ENCODE results near the gene HOMER3. TPM values are rescaled to one million over a fixed set of nuclear protein-coding genes. Genes with fewer than 3 reads are reported as not detected.

Gene HOMER3
- total and polyA plus RNA-seq, 2 of the 13 experiments (the other 11 are each of a cell fraction or from before 2014, with no cell fraction given) = 21.3 to 27.3 TPM

DNA sequence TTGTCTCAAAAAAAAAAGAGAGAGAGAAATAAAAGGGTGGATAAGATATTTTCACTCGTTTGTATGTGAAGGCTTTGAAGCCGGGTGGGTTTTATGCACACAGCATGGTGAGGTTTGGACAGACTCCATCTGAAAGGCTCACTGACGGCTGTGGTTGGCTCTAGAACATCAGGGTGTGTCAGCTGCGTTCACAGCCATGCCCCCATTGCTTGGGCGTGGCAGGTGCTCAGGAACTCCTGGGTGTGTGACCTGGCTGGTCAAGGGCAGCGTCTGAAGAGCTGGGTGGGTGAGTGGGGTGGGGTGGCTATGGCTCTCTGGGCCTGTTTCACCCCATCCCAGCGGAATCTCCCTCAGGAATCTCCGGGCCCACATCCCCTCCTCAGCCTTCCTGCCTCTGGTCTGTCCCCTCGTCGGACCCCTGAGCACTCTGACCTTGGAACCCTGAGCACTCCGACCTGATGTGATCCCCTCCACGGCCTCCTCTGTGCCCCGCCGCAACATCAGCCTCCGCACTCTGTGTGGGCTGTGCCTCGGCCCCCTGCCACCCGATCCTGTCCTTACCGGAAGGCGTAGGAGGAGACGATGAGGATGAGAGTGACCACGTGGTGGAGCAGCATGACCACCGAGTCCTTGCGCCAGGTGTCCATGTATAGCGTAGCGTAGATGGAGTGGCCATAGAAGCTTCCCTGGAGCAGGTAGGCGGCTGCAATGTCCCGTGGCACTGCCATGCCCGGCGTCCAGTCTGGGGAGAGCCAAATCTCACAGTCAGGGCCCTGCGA, 57.3 kb downstream of the HOMER3 start:
- in situ Hi-C loops (cut with HindIII; ENCODE audit: extremely low pct_ligation_motif_present, low pct_unique_long_range_greater_than_20kb) = no loop called here
- no peaks in the 10 kb centered on the region for H3K79me2 ChIP-seq (ENCODE audit: insufficient read depth, low read length)
- ChIA-PET POLR2A (no interaction called here), CTCF (ENCODE audit: low intra/inter-chr PET ratio, low total read pairs) (no interaction called here)
- no peaks in the 10 kb centered on the region for H3K4me1 ChIP-seq (ENCODE audit: insufficient read depth, low read length)
- TF ChIP-seq PLRG1 (conservative IDR thresholded peaks at IDR 0.05) = no peak
- no peak for TF ChIP-seq POLR2A (IDR thresholded peaks at IDR 0.05; ENCODE audit: insufficient read depth in 1 of 2, low read depth in 2 of 2, low read length in 2 of 2)
- no peak for TF ChIP-seq ZNF781 (CRISPR knock-in tag; IDR thresholded peaks at IDR 0.05; ENCODE audit: borderline replicate concordance, not compliant biosample characterization)
- no peak for TF ChIP-seq ARNT2 (CRISPR knock-in tag; IDR thresholded peaks at IDR 0.05; ENCODE audit: low read depth)
- TF ChIP-seq ZNF20 (CRISPR knock-in tag; IDR thresholded peaks at IDR 0.05) = no peak
- TF ChIP-seq, protein P1, sequence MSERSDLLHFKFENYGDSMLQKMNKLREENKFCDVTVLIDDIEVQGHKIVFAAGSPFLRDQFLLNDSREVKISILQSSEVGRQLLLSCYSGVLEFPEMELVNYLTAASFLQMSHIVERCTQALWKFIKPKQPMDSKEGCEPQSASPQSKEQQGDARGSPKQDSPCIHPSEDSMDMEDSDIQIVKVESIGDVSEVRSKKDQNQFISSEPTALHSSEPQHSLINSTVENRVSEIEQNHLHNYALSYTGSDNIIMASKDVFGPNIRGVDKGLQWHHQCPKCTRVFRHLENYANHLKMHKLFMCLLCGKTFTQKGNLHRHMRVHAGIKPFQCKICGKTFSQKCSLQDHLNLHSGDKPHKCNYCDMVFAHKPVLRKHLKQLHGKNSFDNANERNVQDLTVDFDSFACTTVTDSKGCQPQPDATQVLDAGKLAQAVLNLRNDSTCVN (CRISPR knock-in tag; IDR thresholded peaks at IDR 0.05; ENCODE audit: borderline replicate concordance) = no peak
- no peak for TF ChIP-seq ZNF713 (CRISPR knock-in tag; IDR thresholded peaks at IDR 0.05)
- no peak for TF ChIP-seq HNRNPL (IDR thresholded peaks at IDR 0.05; ENCODE audit: low read depth, low read length)
- TF ChIP-seq BRCA1 (CRISPR knock-in tag; IDR thresholded peaks at IDR 0.05) = no peak
- no peak for TF ChIP-seq ZNF768 (CRISPR knock-in tag; IDR thresholded peaks at IDR 0.05)
- no peak for TF ChIP-seq NAIF1 (CRISPR knock-in tag; IDR thresholded peaks at IDR 0.05; ENCODE audit: borderline replicate concordance)
- TF ChIP-seq, protein P2, sequence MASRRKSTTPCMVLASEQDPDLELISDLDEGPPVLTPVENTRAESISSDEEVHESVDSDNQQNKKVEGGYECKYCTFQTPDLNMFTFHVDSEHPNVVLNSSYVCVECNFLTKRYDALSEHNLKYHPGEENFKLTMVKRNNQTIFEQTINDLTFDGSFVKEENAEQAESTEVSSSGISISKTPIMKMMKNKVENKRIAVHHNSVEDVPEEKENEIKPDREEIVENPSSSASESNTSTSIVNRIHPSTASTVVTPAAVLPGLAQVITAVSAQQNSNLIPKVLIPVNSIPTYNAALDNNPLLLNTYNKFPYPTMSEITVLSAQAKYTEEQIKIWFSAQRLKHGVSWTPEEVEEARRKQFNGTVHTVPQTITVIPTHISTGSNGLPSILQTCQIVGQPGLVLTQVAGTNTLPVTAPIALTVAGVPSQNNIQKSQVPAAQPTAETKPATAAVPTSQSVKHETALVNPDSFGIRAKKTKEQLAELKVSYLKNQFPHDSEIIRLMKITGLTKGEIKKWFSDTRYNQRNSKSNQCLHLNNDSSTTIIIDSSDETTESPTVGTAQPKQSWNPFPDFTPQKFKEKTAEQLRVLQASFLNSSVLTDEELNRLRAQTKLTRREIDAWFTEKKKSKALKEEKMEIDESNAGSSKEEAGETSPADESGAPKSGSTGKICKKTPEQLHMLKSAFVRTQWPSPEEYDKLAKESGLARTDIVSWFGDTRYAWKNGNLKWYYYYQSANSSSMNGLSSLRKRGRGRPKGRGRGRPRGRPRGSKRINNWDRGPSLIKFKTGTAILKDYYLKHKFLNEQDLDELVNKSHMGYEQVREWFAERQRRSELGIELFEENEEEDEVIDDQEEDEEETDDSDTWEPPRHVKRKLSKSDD (CRISPR knock-in tag; IDR thresholded peaks at IDR 0.05; ENCODE audit: low read depth) = no peak
- TF ChIP-seq, protein P3, sequence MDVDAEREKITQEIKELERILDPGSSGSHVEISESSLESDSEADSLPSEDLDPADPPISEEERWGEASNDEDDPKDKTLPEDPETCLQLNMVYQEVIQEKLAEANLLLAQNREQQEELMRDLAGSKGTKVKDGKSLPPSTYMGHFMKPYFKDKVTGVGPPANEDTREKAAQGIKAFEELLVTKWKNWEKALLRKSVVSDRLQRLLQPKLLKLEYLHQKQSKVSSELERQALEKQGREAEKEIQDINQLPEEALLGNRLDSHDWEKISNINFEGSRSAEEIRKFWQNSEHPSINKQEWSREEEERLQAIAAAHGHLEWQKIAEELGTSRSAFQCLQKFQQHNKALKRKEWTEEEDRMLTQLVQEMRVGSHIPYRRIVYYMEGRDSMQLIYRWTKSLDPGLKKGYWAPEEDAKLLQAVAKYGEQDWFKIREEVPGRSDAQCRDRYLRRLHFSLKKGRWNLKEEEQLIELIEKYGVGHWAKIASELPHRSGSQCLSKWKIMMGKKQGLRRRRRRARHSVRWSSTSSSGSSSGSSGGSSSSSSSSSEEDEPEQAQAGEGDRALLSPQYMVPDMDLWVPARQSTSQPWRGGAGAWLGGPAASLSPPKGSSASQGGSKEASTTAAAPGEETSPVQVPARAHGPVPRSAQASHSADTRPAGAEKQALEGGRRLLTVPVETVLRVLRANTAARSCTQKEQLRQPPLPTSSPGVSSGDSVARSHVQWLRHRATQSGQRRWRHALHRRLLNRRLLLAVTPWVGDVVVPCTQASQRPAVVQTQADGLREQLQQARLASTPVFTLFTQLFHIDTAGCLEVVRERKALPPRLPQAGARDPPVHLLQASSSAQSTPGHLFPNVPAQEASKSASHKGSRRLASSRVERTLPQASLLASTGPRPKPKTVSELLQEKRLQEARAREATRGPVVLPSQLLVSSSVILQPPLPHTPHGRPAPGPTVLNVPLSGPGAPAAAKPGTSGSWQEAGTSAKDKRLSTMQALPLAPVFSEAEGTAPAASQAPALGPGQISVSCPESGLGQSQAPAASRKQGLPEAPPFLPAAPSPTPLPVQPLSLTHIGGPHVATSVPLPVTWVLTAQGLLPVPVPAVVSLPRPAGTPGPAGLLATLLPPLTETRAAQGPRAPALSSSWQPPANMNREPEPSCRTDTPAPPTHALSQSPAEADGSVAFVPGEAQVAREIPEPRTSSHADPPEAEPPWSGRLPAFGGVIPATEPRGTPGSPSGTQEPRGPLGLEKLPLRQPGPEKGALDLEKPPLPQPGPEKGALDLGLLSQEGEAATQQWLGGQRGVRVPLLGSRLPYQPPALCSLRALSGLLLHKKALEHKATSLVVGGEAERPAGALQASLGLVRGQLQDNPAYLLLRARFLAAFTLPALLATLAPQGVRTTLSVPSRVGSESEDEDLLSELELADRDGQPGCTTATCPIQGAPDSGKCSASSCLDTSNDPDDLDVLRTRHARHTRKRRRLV (CRISPR knock-in tag; IDR thresholded peaks at IDR 0.05) = no peak
- no peak for TF ChIP-seq THAP11 (CRISPR knock-in tag; IDR thresholded peaks at IDR 0.05)
- no peak for TF ChIP-seq ZNF207 (IDR thresholded peaks at IDR 0.05; ENCODE audit: borderline replicate concordance)
- no peak for TF ChIP-seq ZC3H13 (CRISPR knock-in tag; IDR thresholded peaks at IDR 0.05)
- ATAC-seq = no peak
- no peak for FAIRE-seq
- H4K20me1 ChIP-seq (ENCODE audit: insufficient read depth, low read length) = no peaks in the 10 kb centered on the region
- WGBS (ENCODE audit: low lambda C conversion rate) = 95% methylated on average over 26 of the region's 30 CpGs
- no TSS peak for BruUV-seq (replicated peaks)
- no peak overlapping the region for H3K4me2 ChIP-seq (ENCODE audit: low read depth, low read length)
- H3K27me3 ChIP-seq (ENCODE audit: control insufficient read depth in 1 of 2, insufficient read depth in 2 of 2, low read length in 2 of 2) = no peaks in the 10 kb centered on the region
- no peak overlapping the region for H3K4me3 ChIP-seq (replicated peaks in 1 of 3; ENCODE audit: insufficient read depth in 1 of 3, low read depth in 2 of 3, low read length in 3 of 3)
- no peak overlapping the region for H2AFZ ChIP-seq (ENCODE audit: low read length)
- no peak for DNase-seq (ENCODE audit: low spot score)
- no peak overlapping the region for H3K27ac ChIP-seq (ENCODE audit: extremely low read length, insufficient read depth, low read length)
- peaks cover 2 to 5% of the 10 kb centered on the region in 2 experiments; a peak in 1 of 5 replicates for H3K36me3 ChIP-seq (replicated peaks in 1 of 2; ENCODE audit: control insufficient read depth in 1 of 2, insufficient read depth in 2 of 2, low read length in 2 of 2)
- H3K9me3 ChIP-seq (ENCODE audit: low read length) = no peaks in the 10 kb centered on the region
- no peak overlapping the region for H3K9ac ChIP-seq (ENCODE audit: insufficient read depth, low read depth, low read length)
- intact Hi-C loops (cut with micrococcal nuclease; ENCODE audit: unreplicated experiment) = no loop called here
